Measurements from ENCODE around the gene CD4. TPM values are rescaled to one million over a fixed set of nuclear protein-coding genes. Genes with fewer than 3 reads are reported as not detected.

The CD4 gene
- total RNA-seq, 1 experiment from 2014 or later: not detected

DNA sequence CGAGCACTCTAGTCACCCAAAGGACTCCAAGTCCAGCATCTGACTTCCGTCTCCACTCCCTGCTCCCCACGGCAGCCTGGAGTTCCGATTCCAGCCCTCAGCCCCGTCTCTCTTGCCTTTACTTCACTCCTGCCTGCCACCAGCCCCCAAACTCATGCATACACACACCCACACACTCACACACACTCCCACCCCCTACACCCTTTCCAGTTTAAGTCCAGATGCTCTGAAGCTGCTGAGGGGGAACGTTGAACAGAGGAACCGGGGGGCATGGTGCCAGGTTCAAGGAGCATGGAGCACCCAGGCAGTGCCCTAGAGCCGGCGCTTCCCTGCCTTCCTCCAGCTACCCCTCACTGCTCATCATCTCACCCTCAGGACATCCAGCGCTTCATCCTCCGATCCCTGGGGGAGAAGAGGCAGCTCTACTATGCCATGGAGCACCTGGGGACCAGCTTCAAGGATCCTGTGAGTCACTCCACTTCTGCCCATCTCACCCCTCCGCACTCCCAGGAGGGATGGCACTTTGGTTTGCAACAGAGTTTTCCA, 42.2 kb downstream of the CD4 start:
- Mint-ChIP-seq H3K4me3 (ENCODE audit: unreplicated experiment) (no peak overlapping the region), H3K4me1 (ENCODE audit: low read depth, unreplicated experiment) (peaks cover 33% of the 10 kb centered on the region), H3K9me3 (ENCODE audit: unreplicated experiment) (no peaks in the 10 kb centered on the region), H3K27ac (ENCODE audit: unreplicated experiment) (no peak overlapping the region), H3K36me3 (ENCODE audit: insufficient read depth, unreplicated experiment) (peaks cover 37% of the 10 kb centered on the region), H3K27me3 (ENCODE audit: insufficient read depth, unreplicated experiment) (peaks cover 7% of the 10 kb centered on the region)
- no peak for DNase-seq
- Histone ChIP-seq H3K4me3 (ENCODE audit: low read depth, low read length) (no peak overlapping the region), H3K36me3 (ENCODE audit: control insufficient read depth, insufficient read depth, low read length) (no peaks in the 10 kb centered on the region; the same call in 1 of the 2 replicates), H3K27me3 (replicated peaks; ENCODE audit: control insufficient read depth, insufficient read depth, low read length) (no peaks in the 10 kb centered on the region; the same call in 1 of the 2 replicates), H3K4me1 (peaks cover 20% of the 10 kb centered on the region), H3K9me3 (no peaks in the 10 kb centered on the region)
- no peak for TF ChIP-seq CTCF (IDR thresholded peaks at IDR 0.05; ENCODE audit: insufficient read depth in 1 of 2, low read depth in 1 of 2, low read length in 1 of 2, severe bottlenecking in 1 of 2, unreplicated experiment in 1 of 2)
- POLR2A ChIA-PET: no interaction called here
- intact Hi-C loops (cut with micrococcal nuclease; ENCODE audit: unreplicated experiment): no loop called here
- CTCF ChIA-PET: interaction anchor here (0.5 to 2.1 kb wide), 6 partner anchors 21 to 1807 kb away, joined by 3 to 6 read pairs (median 4); partner anchors contain the start of genes COPS7A, MLF2 and USP5
- no TSS peak for BruUV-seq (replicated peaks)

DNA sequence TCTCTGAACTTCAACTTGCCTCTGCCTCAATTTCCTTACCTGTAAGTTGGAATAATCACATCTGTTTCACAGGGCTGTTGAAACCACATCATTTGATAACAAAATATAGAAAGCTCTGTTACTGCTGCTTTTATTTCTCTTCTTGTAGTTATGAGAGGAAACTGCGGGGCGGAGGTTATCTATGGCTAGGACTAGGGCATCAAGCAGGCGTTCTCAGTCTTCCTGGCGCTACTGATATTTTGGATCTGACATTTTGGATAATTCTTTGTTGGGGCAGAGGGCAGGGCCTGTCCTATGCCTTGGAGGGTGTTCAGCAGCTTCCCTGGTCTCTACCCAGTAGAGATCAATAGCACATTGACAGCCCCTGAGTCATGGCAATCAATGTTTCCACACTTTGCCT, 42.8 kb downstream of the CD4 start:
- intact Hi-C loops (cut with micrococcal nuclease; ENCODE audit: unreplicated experiment): no loop called here

More for the DNA sequence above, 42.8 kb downstream of the CD4 start:
- peaks cover 7% of the 10 kb centered on the region for H3K27me3 Mint-ChIP-seq (ENCODE audit: insufficient read depth, unreplicated experiment)
- H3K27ac Mint-ChIP-seq (ENCODE audit: unreplicated experiment): no peak overlapping the region
- no peak for DNase-seq
- Histone ChIP-seq H3K36me3 (ENCODE audit: control insufficient read depth, insufficient read depth, low read length) (no peaks in the 10 kb centered on the region; the same call in 1 of the 2 replicates), H3K9me3 (no peaks in the 10 kb centered on the region), H3K27me3 (replicated peaks; ENCODE audit: control insufficient read depth, insufficient read depth, low read length) (no peaks in the 10 kb centered on the region; the same call in 1 of the 2 replicates), H3K4me1 (peaks cover 18% of the 10 kb centered on the region), H3K4me3 (ENCODE audit: low read depth, low read length) (no peak overlapping the region)
- no peaks in the 10 kb centered on the region for H3K9me3 Mint-ChIP-seq (ENCODE audit: unreplicated experiment)
- POLR2A ChIA-PET: no interaction called here
- BruUV-seq (replicated peaks): no TSS peak
- H3K4me3 Mint-ChIP-seq (ENCODE audit: unreplicated experiment): no peak overlapping the region
- H3K36me3 Mint-ChIP-seq (ENCODE audit: insufficient read depth, unreplicated experiment): peaks cover 37% of the 10 kb centered on the region
- H3K4me1 Mint-ChIP-seq (ENCODE audit: low read depth, unreplicated experiment): peaks cover 33% of the 10 kb centered on the region
- CTCF ChIA-PET: interaction anchor here (0.5 to 2.1 kb wide), 5 partner anchors 79 to 1806 kb away, joined by 3 to 6 read pairs (median 4); partner anchors contain the start of genes COPS7A and MLF2
- TF ChIP-seq CTCF (IDR thresholded peaks at IDR 0.05; ENCODE audit: insufficient read depth in 1 of 2, low read depth in 1 of 2, low read length in 1 of 2, severe bottlenecking in 1 of 2, unreplicated experiment in 1 of 2): no peak
